ENCODE data around the gene RDH12. TPM values are rescaled to one million over a fixed set of nuclear protein-coding genes. Genes with fewer than 3 reads are reported as not detected.

RDH12 gene
- total and polyA plus RNA-seq, 9 of the 15 experiments (the other 6 are each of a cell fraction or from before 2014, with no cell fraction given): 0.03 to 0.29 (median 0.07) TPM; not detected in 2

- TF ChIP-seq REST (IDR thresholded peaks at IDR 0.05; ENCODE audit: borderline replicate concordance) (peak; percentile 80), REST (CRISPR knock-in tag; IDR thresholded peaks at IDR 0.05; ENCODE audit: low read depth) (no peak), ELF1 (tag; IDR thresholded peaks at IDR 0.05) (0 out of 2 replicates have a peak, but pooled peaks have one; percentile 22)
These were observed 2.9 kb downstream of the RDH12 start (continued) for GRCh38 chr14:67704484-67705089.

Measured in K562 (cell line).